Endothelial cell of umbilical vein (primary cell): Measurements from ENCODE around the gene ADCY5. TPM values are rescaled to one million over a fixed set of nuclear protein-coding genes. Genes with fewer than 3 reads are reported as not detected.

ENCODE experiments used
- BruUV-seq: library from RNA; stranded (reverse); fragments of 400-500 nt; replicated peaks from 2 replicates; lab custom pipeline; 2021; lab: Mats Ljungman, UMichigan
- CTCF ChIA-PET: fragments of 300-600, 350-600 bp; sonication (Branson Sonifier 250); formaldehyde crosslinking; loops from one replicate; lab custom pipeline; 2021; ENCODE audit warnings: antibody characterized with exemption, inconsistent platforms; lab: Charles Lee
- POLR2A ChIA-PET: fragments of 300-600, 350-600 bp; sonication (Branson Sonifier 250); formaldehyde crosslinking; loops from one replicate; lab custom pipeline; 2021; ENCODE audit warnings: antibody characterized with exemption, inconsistent platforms; lab: Charles Lee
- DNase-seq: peaks from one replicate; pipeline ENCODE4 v3.0.0-alpha.2; 2011; ENCODE audit warnings: low read depth, low spot score
- FAIRE-seq: peaks from 2 replicates; lab custom pipeline; 2011; peaks lifted over from hg19 to GRCh38; lab: Jason Lieb, UNC
- H2AFZ ChIP-seq: 2 replicates; pipeline ENCODE4 v1.6.0; 2012; ENCODE audit warnings: low read depth, low read length, control low read depth, inconsistent platforms
- H3K27ac ChIP-seq: 2 replicates; pipeline ENCODE4 v1.5.1; 2011; ENCODE audit warnings: low read depth, mild to moderate bottlenecking, control low read depth, low read length, moderate library complexity; ENCODE audit not compliant: insufficient read depth
- H3K27me3 ChIP-seq, 2 experiments: 2 replicates each; pipeline versions ENCODE4 v1.6.0 to v1.6.1; 2011; ENCODE audit warnings: low read length in 2 of 2, mixed read lengths in 1 of 2; ENCODE audit not compliant: control insufficient read depth in 2 of 2, insufficient read depth in 2 of 2
- H3K36me3 ChIP-seq, 2 experiments: 2 replicates in 1 of 2; 3 replicates in 1 of 2; pipeline ENCODE4 v1.5.1; 2011; ENCODE audit warnings: low read length in 2 of 2, mild to moderate bottlenecking in 1 of 2, moderate library complexity in 1 of 2; ENCODE audit not compliant: control insufficient read depth in 2 of 2, insufficient read depth in 2 of 2; ENCODE audit errors: extremely low read depth in 1 of 2
- H3K4me1 ChIP-seq: 3 replicates; pipeline ENCODE4 v1.5.1; 2011; ENCODE audit warnings: mild to moderate bottlenecking, low read length; ENCODE audit not compliant: control insufficient read depth, insufficient read depth; ENCODE audit errors: extremely low read depth
- H3K4me2 ChIP-seq: 2 replicates; pipeline ENCODE4 v1.6.1; 2011; ENCODE audit warnings: low read length, control low read depth, mixed read lengths; ENCODE audit not compliant: insufficient read depth
- H3K4me3 ChIP-seq, 3 experiments: fragments of 200-600 bp in 1 of 3; sonication (generic), shearing (Covaris generic) in 1 of 3; replicated peaks in 1 of 3; 2 replicates each; pipeline ENCODE4 v1.5.1; 2011 to 2016; ENCODE audit warnings: control low read depth in 3 of 3, low read length in 3 of 3, mild to moderate bottlenecking in 2 of 3, inconsistent platforms in 1 of 3, low read depth in 1 of 3, moderate library complexity in 1 of 3; ENCODE audit not compliant: insufficient read depth in 1 of 3
- H3K79me2 ChIP-seq: 2 replicates; pipeline ENCODE4 v1.6.0; 2012; ENCODE audit warnings: low read length, inconsistent platforms; ENCODE audit not compliant: control insufficient read depth, insufficient read depth
- H3K9ac ChIP-seq: replicated peaks from 2 replicates; pipeline ENCODE3; 2011; ENCODE audit warnings: low read length, control low read depth; ENCODE audit not compliant: insufficient read depth; ENCODE audit errors: extremely low read depth
- H3K9me1 ChIP-seq: replicated peaks from 3 replicates; pipeline ENCODE4 v1.6.0; 2011; ENCODE audit warnings: mild to moderate bottlenecking, low read length; ENCODE audit not compliant: control insufficient read depth, insufficient read depth; ENCODE audit errors: extremely low read depth
- H3K9me3 ChIP-seq: replicated peaks from 2 replicates; pipeline ENCODE4 v1.5.1; 2012; ENCODE audit warnings: low read length, inconsistent platforms; ENCODE audit not compliant: control insufficient read depth, insufficient read depth
- H4K20me1 ChIP-seq: replicated peaks from 2 replicates; pipeline ENCODE3; 2011; ENCODE audit warnings: mild to moderate bottlenecking, low read length; ENCODE audit not compliant: control insufficient read depth, insufficient read depth; ENCODE audit errors: extremely low read depth
- EZH2 ChIP-seq: IDR thresholded peaks from 2 replicates; pipeline ENCODE4 v1.6.1; 2012; ENCODE audit warnings: borderline replicate concordance, low read depth, mild to moderate bottlenecking, moderate library complexity, low read length, inconsistent platforms; ENCODE audit not compliant: severe bottlenecking
- FOS ChIP-seq: IDR thresholded peaks from 2 replicates; pipeline ENCODE4 v1.6.1; 2011; ENCODE audit warnings: mild to moderate bottlenecking, low read length, moderate library complexity, borderline replicate concordance; ENCODE audit not compliant: insufficient read depth
- GATA2 ChIP-seq: IDR thresholded peaks from 2 replicates; pipeline ENCODE4 v1.7.0; 2011; ENCODE audit warnings: low read depth, mild to moderate bottlenecking, moderate library complexity, mixed read lengths, low read length; ENCODE audit not compliant: insufficient read length, insufficient read depth
- JUN ChIP-seq: IDR thresholded peaks from 2 replicates; pipeline ENCODE4 v1.6.1; 2011; ENCODE audit warnings: borderline replicate concordance, low read depth; ENCODE audit not compliant: insufficient read length, insufficient read depth
- MAX ChIP-seq: IDR thresholded peaks from 2 replicates; pipeline ENCODE4 v1.6.1; 2011; ENCODE audit not compliant: insufficient read depth, insufficient read length
- MYC ChIP-seq: IDR thresholded peaks from one replicate; pipeline ENCODE4 v1.6.1; 2011; ENCODE audit warnings: mild to moderate bottlenecking, low read depth, low read length
- POLR2A ChIP-seq: IDR thresholded peaks from 2 replicates; pipeline ENCODE4 v1.6.1; 2012; ENCODE audit warnings: low read depth, mild to moderate bottlenecking, control low read depth, low read length
- POLR2AphosphoS5 ChIP-seq: IDR thresholded peaks from 2 replicates; pipeline ENCODE4 v1.6.1; 2012; ENCODE audit warnings: low read depth, mild to moderate bottlenecking, control low read depth, low read length, moderate library complexity; ENCODE audit not compliant: insufficient read depth
- dilution Hi-C: fragments of 300-500 bp; cut with MboI; formaldehyde crosslinking; loops from one replicate; pipeline ENCODE4 v1.15.0; 2019; ENCODE audit warnings: low sequenced_read_pairs; ENCODE audit not compliant: extremely low pct_ligation_motif_present
- intact Hi-C: fragments of 100-400 bp; cut with micrococcal nuclease; formaldehyde crosslinking; loops from one replicate; pipeline ENCODE4 v1.10.0; 2022
- polyA plus RNA-seq, 4 experiments: library from polyadenylated mRNA; depleted of rRNA in 3 of 4; stranded (reverse) in 3 of 4; unstranded in 1 of 4; fragments of >200 nt; gene quantifications; 2 replicates each; pipeline versions ENCODE4 v1.2.1 to v1.2.3, GENCODE V29; 2011 to 2012; ENCODE audit warnings: missing spikeins in 1 of 4
- total RNA-seq: library from RNA; stranded (reverse); gene quantifications from 2 replicates; pipeline ENCODE4 v1.2.3, GENCODE V29; 2021
- TF ChIP-seq, protein P1 (sequence below), 2 donors: IDR thresholded peaks; 1 replicate in 1 of 2; 2 replicates in 1 of 2; pipeline ENCODE4 v1.5.1; 2011; ENCODE audit warnings: low read length in 2 of 2, mild to moderate bottlenecking in 2 of 2, moderate library complexity in 2 of 2, control low read depth in 1 of 2, inconsistent platforms in 1 of 2, low read depth in 1 of 2; ENCODE audit not compliant: insufficient read depth in 1 of 2; ENCODE audit errors: extremely low read depth in 1 of 2

ADCY5 gene
- total and polyA plus RNA-seq, 2 donors (not counting 3 experiments of a cell fraction or from before 2014, with no cell fraction given), result 0.01 TPM; not detected in 1

DNA sequence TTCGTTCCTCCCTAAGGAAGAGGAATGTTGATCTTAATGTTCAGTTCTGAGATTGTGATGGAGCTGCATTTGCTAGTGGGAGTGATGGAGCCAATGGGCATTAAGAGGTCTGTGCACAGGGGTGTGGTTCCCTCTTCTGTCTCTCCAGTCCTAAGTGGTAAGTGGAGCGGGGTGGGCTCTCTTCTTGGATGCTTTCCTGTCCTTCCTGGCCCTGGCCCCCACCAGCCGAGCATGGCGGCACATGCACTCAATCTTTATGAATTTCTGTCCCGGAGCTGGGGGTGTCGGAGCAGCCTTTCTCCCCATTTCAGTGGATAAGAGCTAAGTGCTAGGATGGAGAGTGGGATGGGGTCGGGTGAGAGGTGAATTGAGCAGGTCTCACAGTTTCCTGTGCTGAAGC, 37.6 kb upstream of the ADCY5 start:
- Histone ChIP-seq H3K27ac (no peak overlapping the region), H3K36me3 (no peaks in the 10 kb centered on the region), H3K9me3 (no peaks in the 10 kb centered on the region), H3K27me3 (peaks cover 0 to 2% of the 10 kb centered on the region in 2 experiments), H2AFZ (no peak overlapping the region), H3K79me2 (no peaks in the 10 kb centered on the region), H4K20me1 (no peaks in the 10 kb centered on the region), H3K4me1 (no peaks in the 10 kb centered on the region), H3K9ac (no peak overlapping the region), H3K4me3 (no peak overlapping the region), H3K4me2 (no peak overlapping the region), H3K9me1 (no peaks in the 10 kb centered on the region)
- FAIRE-seq (no peak), DNase-seq (no peak)
- dilution Hi-C loops, result no loop called here
- intact Hi-C loops, result no loop called here
- ChIA-PET CTCF (interaction anchor here (0.5 kb wide), 1 partner anchor 33 kb away, joined by 3 read pairs; no protein-coding TSS in a partner anchor), POLR2A (no interaction called here)
- no peak for TF ChIP-seq MYC
- TF ChIP-seq, protein P1, sequence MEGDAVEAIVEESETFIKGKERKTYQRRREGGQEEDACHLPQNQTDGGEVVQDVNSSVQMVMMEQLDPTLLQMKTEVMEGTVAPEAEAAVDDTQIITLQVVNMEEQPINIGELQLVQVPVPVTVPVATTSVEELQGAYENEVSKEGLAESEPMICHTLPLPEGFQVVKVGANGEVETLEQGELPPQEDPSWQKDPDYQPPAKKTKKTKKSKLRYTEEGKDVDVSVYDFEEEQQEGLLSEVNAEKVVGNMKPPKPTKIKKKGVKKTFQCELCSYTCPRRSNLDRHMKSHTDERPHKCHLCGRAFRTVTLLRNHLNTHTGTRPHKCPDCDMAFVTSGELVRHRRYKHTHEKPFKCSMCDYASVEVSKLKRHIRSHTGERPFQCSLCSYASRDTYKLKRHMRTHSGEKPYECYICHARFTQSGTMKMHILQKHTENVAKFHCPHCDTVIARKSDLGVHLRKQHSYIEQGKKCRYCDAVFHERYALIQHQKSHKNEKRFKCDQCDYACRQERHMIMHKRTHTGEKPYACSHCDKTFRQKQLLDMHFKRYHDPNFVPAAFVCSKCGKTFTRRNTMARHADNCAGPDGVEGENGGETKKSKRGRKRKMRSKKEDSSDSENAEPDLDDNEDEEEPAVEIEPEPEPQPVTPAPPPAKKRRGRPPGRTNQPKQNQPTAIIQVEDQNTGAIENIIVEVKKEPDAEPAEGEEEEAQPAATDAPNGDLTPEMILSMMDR (IDR thresholded peaks at IDR 0.05; ENCODE audit: extremely low read depth in 1 of 2, insufficient read depth in 1 of 2, low read depth in 1 of 2, low read length in 2 of 2), result no peak
- TF ChIP-seq JUN, result no peak
- no peak for TF ChIP-seq POLR2A
- TF ChIP-seq GATA2, result no peak
- TF ChIP-seq FOS, result no peak
- no peak for TF ChIP-seq MAX
- TF ChIP-seq POLR2AphosphoS5, result no peak
- TF ChIP-seq EZH2, result no peak
- BruUV-seq, result no TSS peak
